IgD-negative memory B cell (primary cell): ENCODE measurements around the gene TBC1D3H. TPM values are rescaled to one million over a fixed set of nuclear protein-coding genes. Genes with fewer than 3 reads are reported as not detected.
"Not testable (repeated sequence)": the region's sequence is repeated elsewhere in the genome, so short reads cannot be mapped to it uniquely, and the experiment has no call there.

Experiments used
- H3K27ac Mint-ChIP-seq, 3 donors: one replicate each; pipeline ENCODE4 v1.8.0; 2020 to 2022; ENCODE audit warnings: mild to moderate bottlenecking in 3 of 3, mixed read lengths in 3 of 3, moderate library complexity in 1 of 3
- H3K27me3 Mint-ChIP-seq: one replicate; pipeline ENCODE4 v1.8.0; 2021; ENCODE audit warnings: mixed read lengths
- H3K36me3 Mint-ChIP-seq: one replicate; pipeline ENCODE4 v1.8.0; 2020; ENCODE audit warnings: mild to moderate bottlenecking, mixed read lengths
- H3K4me1 Mint-ChIP-seq, 3 donors: one replicate each; pipeline ENCODE4 v1.8.0; 2020 to 2022; ENCODE audit warnings: mixed read lengths in 3 of 3, mild to moderate bottlenecking in 1 of 3
- H3K4me3 Mint-ChIP-seq, 4 donors: one replicate each; pipeline ENCODE4 v1.8.0; 2020 to 2022; ENCODE audit warnings: mild to moderate bottlenecking in 4 of 4, mixed read lengths in 4 of 4, moderate library complexity in 3 of 4
- H3K9me3 Mint-ChIP-seq, 3 donors: one replicate each; pipeline ENCODE4 v1.8.0; 2020 to 2021; ENCODE audit warnings: mixed read lengths in 3 of 3, mild to moderate bottlenecking in 1 of 3
- polyA plus RNA-seq: library from polyadenylated mRNA; unstranded; fragments of 300-500 nt; fragmentation: Illumina TruSeq; gene quantifications from one replicate; pipeline ENCODE4 v1.2.3, GENCODE V29; 2021

The TBC1D3H gene
- not detected for polyA plus RNA-seq

GRCh38 chr17:36388385-36389245 lies at the start of gene TBC1D3H:
Gene TBC1D3H (minus strand): TSS chr17:36388435. CDS start chr17:36386895, 1,540 bp downstream.
- not testable (repeated sequence) for H3K9me3 Mint-ChIP-seq, H3K4me1 Mint-ChIP-seq, H3K27me3 Mint-ChIP-seq, H3K4me3 Mint-ChIP-seq, H3K27ac Mint-ChIP-seq, H3K36me3 Mint-ChIP-seq

- not testable (repeated sequence) for H3K4me3 Mint-ChIP-seq, H3K36me3 Mint-ChIP-seq, H3K9me3 Mint-ChIP-seq, H3K27me3 Mint-ChIP-seq, H3K4me1 Mint-ChIP-seq, H3K27ac Mint-ChIP-seq
Measured at GRCh38 chr17:36428891-36429290, 40.7 kb upstream of the TBC1D3H start.

DNA sequence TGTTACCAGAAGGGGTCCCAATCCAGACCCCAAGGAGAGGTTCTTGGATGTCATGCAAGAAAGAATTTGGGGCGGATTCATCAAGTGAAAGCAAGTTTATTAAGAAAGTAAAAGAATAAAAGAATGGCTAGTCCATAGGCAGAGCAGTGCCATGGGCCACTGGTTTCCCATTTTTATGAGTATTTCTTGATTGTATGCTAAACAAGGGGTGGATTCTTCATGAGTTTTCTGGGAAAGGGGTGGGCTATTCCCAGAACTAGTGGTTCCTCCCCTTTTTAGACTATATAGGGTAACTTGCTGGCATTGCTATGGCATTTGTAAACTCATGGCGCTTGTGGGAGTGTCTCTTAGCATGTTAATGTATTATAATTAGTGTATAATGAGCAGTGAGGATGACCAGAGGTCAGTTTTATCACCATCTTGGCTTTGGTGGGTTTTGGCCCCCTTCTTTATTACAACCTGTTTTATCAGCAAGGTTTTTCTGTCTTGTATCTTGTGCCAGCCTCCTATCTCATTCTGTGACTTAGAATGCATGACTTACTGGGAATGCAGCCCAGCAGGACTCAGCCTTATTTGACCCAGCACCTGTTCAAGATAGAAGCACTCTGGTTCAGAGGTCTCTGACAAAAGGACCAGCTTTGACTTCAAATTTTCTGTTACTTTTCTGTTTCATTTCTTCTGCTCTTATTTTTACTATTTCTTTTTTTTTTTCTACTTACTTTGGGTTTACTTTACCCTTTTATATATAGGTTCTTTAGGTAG lies 27.1 kb upstream of the TBC1D3H start:
- not testable (repeated sequence) for H3K9me3 Mint-ChIP-seq, H3K4me1 Mint-ChIP-seq, H3K27me3 Mint-ChIP-seq, H3K36me3 Mint-ChIP-seq, H3K27ac Mint-ChIP-seq, H3K4me3 Mint-ChIP-seq

- H3K9me3 Mint-ChIP-seq, H3K27me3 Mint-ChIP-seq, H3K36me3 Mint-ChIP-seq, H3K4me3 Mint-ChIP-seq, H3K4me1 Mint-ChIP-seq, H3K27ac Mint-ChIP-seq: not testable (repeated sequence)
Measured at GRCh38 chr17:36390943-36391645, 2.9 kb upstream of the TBC1D3H start.

DNA sequence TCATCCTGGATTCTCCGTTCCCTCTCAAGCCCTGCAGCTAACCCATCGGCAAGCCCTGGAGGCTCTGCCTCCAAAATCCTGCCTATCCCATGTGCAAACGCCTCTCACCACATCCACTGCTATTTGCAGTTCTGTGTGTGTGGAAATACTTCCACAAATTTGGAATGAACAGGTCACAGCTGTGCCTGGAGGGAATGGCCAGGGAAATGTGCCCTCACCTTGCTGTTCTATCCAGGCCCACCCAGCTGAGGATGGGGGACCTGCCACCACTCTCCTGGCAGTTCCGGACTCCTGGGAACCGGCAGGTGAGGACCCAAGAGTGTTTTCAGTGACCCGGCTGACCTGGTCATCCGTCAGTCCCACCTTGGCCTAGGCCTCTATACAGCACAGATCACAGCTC lies 12.3 kb downstream of the TBC1D3H start:
- not testable (repeated sequence) for H3K27ac Mint-ChIP-seq, H3K36me3 Mint-ChIP-seq, H3K9me3 Mint-ChIP-seq, H3K4me1 Mint-ChIP-seq, H3K27me3 Mint-ChIP-seq, H3K4me3 Mint-ChIP-seq

DNA sequence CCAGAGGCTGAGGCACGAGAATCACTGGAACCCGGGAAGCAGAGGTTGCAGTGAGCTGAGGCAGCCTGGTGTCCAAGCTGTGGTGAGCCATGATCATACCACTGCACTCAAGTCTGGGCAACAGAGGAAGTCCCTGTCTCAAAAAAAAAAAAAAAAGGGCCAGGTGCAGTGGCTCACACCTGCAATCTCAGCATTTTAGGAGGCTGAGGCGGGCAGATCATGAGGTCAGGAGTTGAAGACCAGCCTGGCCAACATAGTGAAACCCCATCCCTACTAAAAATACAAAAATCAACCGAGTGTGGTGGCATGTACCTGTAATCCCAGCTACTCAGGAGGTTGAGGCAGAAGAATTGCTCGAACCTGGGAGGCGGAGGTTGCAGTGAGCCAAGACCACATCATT lies 25.7 kb downstream of the TBC1D3H start:
- H3K27me3 Mint-ChIP-seq, H3K4me1 Mint-ChIP-seq, H3K4me3 Mint-ChIP-seq, H3K27ac Mint-ChIP-seq, H3K9me3 Mint-ChIP-seq, H3K36me3 Mint-ChIP-seq: not testable (repeated sequence)

Other genes with a start within 250 kb of the TBC1D3H start
- 0.84 TPM for gene TBC1D3B, start 211.8 kb downstream of the TBC1D3H start, polyA plus RNA-seq
- gene CCL3L1, start 191.7 kb downstream of the TBC1D3H start, polyA plus RNA-seq: 0.53 TPM
- gene CCL4L2, start 177.4 kb downstream of the TBC1D3H start, polyA plus RNA-seq: not detected
- not detected for gene TBC1D3I, start 123.9 kb downstream of the TBC1D3H start, polyA plus RNA-seq
- not detected for gene TBC1D3G, start 64.6 kb downstream of the TBC1D3H start, polyA plus RNA-seq
- 88.1 TPM for gene ZNHIT3, start 98.2 kb upstream of the TBC1D3H start, polyA plus RNA-seq
- gene MYO19, start 146.4 kb upstream of the TBC1D3H start, polyA plus RNA-seq: 4.2 TPM
- gene PIGW, start 146.6 kb upstream of the TBC1D3H start, polyA plus RNA-seq: 7.9 TPM
- gene GGNBP2, start 156.5 kb upstream of the TBC1D3H start, polyA plus RNA-seq: 84.9 TPM
- 2.8 TPM for gene DHRS11, start 203.4 kb upstream of the TBC1D3H start, polyA plus RNA-seq
- gene MRM1, start 213.1 kb upstream of the TBC1D3H start, polyA plus RNA-seq: 10.1 TPM